ENCODE data around the gene SLAMF6.
"Not testable (repeated sequence)": the region's sequence is repeated elsewhere in the genome, so short reads cannot be mapped to it uniquely, and the experiment has no call there.

SLAMF6 gene

DNA sequence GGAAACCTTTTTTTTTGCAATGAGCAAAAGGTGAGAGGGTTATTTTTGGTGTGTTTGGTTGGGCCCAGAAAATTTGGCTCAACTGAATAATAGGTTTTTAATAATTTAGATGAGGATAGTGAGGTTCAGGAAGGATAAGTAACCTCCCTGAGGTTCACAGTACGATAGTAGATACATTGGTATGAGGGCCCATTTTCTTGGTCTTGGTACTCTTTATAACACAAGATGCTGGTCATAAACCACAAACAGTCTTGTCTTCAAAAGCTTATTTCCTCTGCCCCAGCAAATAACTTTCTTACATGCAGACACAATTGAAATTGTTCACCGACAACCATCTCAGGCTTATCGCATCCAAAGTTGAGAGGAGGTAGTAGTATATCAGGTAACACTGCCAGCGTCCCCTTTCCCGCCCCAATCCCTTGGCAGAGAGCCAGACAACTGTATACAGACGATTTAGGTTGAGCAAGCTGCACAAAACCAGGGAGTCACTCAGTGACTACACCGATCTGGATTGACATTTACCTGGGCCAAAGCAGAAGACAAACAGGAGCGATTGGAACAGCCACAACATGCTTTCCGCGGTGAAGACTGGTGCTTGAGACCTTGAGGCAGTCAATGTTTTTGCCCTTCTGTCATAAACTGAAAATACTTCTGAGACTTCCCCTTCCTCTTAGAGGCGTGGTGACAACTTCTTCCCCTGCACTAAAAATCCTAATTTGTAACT is at the start of gene SLAMF6:
TSS of gene SLAMF6 (minus strand) at position 634 of the 724 bp plus-strand sequence. CDS start at position 571, 63 bp downstream.
- no peak for DNase-seq

DNA sequence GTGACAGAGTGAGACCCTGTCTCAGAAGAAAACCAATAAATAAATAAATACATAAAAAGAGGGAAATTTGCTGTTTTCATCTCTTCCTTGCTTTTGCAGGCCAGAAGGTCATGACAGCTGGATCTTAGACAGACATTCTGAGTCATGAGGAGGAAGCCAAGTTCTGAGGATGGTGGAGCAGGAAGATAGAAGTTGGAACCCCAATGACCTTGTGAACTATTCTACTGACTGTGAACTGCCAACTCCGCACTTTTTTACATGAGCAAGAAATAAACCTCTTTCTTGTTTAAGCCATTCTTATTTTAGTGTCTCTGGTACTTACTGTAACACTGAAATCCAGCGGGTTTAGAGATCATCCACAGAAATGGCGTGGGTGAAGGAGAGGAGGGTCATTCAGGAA is 47.8 kb upstream of the SLAMF6 start:
- no peak for DNase-seq

DNA sequence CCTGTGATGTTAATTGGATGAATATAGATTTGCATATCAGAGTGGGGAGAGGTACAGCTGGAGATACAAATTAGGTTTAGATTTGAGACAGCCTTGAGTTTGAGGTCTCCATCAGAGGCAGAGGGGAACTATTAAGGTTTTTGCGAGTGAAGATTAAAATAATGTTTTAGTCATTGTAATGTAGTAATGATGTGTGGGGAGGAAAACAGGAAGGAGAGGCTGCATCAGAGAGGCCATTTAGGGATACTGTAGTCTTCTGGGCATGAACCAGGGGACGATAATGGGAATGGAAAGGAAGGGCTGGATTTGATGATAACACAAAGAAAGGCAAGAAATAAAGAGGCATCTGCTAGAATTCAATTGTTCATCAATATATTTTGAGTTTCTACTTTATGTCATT is 46.8 kb upstream of the SLAMF6 start:
- no peak for DNase-seq

DNA sequence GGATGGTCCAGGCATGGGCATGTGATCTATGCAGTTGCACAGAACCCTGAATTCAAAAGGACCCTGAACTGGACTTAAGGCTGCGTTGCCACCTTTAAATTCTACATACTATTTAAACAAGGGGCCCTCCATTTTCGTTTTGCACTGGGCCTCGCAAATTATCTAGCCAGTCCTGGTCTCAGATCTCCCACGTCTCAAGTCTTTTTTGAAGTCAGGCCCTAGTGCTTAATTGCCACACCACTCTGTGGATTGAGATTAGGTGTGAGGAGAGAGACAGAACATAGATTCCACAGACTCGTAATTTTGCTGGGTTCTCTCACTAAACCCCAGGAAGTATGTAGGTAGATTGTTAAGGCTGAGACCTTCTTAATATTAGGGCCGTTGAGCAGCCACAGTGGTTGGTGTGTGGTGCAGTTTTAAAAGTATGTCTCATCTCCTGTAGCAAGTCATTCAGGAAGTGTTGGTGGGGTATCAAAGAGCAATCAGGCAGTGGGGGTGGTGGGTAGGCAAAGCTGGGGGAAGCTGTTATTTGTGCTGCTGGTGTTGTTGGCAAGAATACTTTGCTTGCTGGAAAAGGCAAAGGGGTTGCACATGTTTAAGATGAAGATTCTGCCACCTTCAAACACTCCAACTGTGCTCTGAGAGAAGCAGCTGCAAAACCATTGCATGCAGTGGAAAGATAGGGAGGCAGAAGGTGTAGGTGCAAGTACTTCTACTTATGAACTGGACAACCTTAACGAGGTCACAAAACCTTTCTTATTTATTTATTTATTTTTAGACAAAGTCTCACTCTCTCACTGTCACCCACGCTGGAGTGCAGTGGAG is 45.0 kb upstream of the SLAMF6 start:
- DNase-seq = no peak

DNA sequence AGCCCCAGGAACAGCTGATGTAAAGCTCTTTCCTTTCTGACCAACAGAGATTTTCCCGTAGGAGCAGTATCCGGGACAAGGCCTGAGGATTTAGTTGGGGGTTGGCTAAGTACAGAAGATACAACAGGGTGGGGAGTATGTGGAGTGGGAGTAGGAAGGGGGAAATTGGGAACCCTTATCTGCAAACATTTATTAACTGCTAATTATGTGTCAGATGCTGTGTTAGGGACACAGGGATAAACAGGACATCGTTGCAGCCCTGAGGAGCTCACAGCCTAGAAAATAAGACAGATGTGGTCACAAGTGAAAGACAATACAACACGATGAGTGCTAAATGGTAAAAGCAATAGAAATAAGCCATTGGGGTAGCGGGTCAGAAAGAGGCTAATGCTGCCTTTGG is 44.3 kb upstream of the SLAMF6 start:
- DNase-seq = no peak

DNA sequence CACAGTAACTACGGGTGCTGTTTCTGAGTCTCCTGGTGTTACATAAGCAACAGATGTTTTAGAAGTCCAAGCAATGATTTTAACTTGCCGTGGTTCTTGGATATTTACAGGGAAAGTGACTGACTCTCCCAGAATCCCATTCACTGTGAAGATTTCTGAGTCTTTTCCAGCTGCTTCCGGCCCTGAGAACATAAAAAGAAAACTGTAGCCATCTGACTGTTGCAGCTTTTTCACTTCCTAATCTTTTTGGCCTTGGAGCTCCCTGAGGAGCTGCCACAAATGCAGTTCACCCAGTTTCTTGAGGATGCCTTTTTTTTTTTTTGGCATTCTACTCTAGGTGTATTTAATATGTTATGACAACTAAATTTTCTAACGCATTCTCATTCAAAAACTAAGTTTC is 42.5 kb upstream of the SLAMF6 start:
- DNase-seq = no peak

DNA sequence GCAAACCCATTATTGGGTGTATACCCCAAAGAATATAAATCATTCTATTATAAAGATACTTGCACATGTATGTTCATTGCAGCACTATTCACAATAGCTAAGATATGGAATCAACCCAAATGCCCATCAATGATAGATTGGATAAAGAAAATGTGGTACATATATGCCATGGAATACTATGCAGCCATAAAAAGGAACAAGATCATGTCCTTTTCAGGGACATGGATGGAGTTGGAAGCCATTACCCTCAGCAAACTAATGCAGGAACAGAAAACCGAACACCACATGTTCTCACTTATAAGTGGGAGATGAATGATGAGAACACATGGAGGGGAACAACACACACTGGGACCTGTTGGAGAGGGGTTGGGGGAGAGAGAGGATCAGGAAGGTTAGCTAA is 40.2 kb upstream of the SLAMF6 start:
- DNase-seq = not testable (repeated sequence)

DNA sequence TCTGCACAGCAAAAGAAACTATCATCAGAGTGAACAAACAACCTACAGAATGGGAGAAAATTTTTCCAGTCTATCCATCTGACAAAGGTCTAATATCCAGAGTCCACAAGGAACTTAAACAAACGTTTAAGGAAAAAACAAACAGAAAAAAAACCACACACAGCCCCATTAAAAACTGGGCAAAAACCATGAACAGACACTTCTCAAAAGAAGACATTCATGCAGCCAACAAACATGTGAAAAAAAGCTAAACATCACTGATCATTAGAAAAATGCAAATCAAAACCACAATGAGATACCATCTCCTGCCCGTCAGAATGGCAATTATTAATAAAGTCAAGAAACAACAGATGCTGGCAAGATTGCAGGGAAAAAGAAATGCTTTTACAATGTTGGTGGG is 39.7 kb upstream of the SLAMF6 start:
- DNase-seq = not testable (repeated sequence)

DNA sequence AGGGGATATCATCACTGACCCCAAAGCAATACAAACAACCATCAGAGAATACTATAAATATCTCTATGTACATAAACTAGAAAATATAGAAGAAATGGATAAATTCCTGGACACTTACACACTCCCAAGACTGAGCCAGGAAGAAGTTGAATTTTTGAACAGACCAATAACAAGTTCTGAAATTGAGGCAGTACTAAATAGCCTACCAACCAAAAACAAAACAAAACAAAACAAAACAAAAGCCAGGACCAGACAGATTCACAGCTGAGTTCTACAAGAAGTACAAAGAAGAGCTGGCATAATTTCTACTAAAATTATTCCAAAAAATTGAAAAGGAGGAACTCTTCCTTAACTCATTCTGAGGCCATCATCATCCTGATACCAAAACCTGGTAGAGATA is 37.8 kb upstream of the SLAMF6 start:
- no peak for DNase-seq

DNA sequence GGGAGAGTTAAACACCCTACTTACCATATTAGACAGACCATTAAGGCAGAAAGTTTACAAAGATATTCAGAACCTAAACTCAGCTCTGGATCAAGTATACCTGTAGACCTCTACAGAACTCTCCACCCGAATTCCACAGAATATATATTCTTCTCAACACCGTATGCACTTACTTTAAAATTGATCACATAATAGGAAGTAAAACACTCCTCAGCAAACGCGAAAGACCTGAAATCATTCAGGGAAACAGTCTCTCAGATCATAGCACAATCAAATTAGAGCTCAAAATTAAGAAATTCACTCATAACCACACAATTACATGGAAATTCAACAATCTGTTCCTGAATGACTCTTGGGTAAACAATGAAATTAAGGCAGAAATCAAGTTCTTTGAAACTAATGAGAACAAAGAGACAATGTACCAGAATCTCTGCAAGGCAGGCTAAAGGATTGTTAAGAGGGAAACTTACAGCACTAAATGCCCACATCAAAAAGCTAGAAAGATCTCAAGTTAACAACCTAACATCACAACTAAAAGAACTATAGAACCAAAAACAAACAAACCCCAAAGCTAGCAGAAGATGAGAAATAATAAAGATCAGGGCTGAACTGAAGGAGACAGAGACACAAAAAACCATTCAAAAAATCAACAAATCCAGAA is 37.1 kb upstream of the SLAMF6 start:
- DNase-seq = no peak

DNA sequence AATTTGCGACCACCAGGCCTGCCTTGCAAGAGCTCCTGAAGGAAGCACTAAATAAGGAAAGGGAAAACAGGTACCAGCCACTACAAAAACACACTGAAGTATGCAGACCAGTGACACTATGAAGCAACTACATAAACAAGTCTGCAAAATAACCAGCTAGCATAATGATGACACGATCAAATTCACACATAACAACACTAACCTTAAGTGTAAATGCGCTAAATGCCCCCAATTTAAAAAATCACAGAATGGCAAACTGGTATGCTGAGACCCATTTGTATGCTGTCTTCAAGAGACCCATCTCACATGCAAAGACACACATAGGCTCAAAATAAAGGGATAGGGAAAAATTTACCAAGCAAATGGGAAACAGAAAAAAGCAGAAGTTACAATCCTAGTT is 36.4 kb upstream of the SLAMF6 start:
- not testable (repeated sequence) for DNase-seq

DNA sequence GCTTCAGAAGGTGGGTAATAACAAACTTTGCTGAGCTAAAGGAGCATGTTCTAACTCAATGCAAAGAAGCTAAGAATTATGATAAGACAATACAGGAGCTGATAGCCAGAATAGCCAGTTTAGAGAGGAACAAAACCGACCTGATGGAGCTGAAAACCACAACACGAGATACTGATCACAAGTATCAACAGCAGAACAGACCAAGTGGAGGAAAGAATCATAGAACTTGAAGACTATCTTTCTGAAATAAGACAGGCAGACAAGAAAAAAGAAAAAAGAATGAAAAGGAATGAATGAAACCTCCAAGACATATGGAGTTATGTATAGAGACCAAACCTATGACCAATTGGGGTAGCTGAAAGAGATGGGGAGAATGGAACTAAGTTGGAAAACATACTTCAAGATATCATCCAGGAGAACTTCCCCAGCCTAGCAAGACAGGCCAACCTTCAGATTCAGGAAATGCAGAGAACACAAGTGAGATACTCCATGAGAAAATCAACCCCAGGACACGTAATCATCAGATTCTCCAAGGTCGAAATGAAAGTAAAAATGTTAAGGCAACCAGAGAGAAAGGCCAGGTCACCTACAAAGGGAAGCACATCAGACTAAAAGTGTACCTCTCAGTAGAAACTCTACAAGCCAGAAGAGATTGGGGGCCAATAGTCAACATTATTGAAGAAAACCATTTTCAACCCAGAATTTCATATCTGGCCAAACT is 35.8 kb upstream of the SLAMF6 start:
- no peak for DNase-seq

DNA sequence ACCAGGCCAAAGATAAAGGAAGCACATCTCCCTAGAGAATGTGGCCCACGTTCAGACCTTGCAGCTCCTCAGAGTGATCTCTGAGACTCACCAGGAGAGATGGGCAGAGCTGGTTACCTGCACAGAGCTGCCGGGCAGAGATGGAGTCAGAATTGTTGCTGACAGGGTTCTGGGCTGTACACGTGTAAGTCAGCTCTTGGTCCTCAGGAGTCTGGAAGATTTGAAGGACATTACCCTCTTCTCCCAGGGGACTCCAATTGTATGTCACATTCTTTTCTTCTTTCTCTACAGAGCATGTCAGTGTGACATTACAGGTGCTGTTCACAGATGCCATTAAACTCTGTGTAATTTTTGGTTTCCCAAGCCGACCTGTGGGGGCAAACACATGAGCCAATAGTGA is 30.7 kb upstream of the SLAMF6 start:
- no peak for DNase-seq

DNA sequence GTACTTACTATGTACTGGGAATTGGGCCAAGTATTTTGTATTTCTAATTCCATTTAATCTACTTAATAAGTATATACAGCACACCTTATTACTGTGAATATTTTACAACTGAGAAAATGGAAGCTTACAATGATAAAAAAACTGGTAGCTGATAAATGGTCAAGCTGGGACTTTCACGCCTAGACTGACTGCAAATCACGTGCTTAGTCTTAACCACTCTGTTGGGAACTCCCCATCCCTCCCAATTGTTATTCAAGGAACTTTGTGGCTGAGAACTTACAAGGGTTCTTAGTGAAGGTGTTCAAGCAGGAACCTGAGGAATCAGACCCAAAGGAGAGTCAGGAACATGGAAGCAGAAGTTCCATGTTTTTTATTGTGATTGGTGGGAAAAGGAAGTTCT is 29.4 kb upstream of the SLAMF6 start:
- DNase-seq = no peak

DNA sequence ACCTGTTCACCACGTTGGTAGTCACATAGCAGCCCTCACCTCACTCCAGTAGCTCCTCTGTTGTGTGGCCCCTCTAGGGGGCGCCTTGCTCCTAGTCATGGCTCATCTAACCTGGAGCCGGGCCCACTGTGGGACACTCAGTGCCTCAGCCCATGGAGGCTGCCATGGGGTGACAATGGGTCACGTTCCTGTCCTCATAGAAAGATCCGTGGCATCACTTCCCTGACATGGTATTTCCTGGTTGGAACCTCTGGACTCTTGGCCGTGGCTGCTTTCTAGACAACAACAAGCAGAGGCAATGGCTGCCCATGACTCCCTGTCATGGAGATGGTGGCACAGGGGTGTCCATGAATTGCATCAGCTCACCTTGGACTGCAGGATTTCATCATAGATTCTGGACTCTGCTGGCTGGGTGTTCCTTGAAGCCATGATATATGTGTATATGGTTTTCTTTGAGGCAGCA is 27.5 kb upstream of the SLAMF6 start:
- no peak for DNase-seq

DNA sequence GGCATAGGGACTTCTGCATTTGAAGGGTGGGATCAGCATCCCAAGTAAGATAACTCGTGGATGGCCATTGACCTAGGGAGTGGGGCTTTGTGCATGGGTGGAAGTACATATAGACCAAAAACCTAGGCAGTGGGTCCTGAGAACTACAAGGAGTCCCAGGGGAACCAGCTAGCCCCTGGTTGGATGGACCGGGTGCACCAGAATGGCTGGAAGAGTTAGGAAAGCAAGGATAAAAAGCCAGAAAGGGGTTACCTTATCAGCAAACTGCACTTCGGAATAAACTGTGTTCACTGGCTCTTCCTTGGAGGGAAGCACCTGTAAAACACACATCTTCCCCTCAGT is 26.6 kb upstream of the SLAMF6 start:
- no peak for DNase-seq

DNA sequence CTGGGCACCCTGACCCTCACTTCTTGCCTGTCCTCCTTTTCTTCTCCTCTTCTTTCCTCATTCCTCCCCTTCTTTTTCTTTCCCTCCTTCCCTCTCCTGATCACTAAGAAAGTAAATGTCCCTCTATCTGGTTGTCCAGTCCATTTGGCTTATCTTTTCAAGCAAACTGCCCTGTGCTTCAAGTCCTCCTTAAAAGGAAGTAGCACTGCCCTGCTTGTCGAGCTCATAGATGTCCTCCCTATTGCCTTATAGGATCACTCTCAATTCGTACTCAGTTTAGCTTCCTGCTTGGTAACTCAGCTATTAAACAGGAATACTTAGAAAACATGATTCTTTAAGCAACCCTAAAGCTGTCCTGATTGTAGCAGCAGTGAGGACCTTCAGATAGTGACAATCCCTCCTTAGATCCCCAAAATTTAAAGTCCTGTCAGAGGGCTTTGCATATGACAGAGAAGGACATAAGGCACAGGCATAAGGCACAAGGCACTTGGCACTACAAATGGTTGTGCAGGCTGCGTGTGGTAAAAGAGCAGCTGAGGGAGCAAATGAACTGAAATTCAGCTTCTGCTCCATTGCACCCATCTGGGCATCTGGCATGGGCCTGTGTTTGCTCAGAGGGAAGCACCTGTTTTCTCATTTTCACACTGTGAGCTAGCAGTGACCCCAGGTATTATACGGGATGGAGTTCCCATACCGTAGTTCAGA is 26.1 kb upstream of the SLAMF6 start:
- no peak for DNase-seq

DNA sequence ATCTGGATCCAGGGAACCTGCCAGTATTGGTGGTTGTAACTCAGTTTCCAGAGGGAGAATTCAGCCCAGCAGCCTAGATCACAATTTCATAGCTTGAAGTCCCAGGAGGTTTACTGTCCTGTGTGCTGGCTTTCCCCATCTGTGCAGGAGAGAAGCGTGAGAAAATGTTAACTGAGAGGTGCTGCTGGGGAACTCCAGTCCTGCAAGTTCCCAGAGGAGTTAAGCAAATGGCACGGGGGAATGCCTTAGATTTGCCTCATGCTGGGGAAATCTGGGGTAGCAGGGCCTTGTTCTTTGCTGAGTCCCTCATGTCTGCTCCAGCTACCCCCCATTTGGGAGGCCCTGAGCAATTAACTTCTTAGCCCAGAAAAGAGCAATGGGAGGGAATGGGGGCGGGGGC is 25.1 kb upstream of the SLAMF6 start:
- no peak for DNase-seq

DNA sequence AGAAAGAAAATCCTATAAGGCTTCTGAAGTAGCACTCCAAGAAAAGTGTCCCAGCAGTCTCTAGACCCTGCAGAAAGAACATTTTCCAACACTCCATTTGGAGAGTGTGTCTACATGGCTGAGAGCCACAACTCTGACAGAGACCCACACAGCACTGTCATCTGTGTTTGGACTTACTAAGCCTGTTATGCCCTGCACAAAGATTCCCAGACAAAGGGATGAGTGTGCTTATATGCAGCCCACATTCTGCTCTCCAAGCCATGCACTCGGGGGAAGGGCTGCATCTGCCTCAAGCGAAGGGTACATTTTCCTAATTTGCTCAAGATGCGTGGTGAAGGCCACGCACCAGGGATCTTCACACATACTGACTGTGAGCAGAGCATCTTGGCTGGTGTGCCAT is 24.4 kb upstream of the SLAMF6 start:
- DNase-seq = no peak

DNA sequence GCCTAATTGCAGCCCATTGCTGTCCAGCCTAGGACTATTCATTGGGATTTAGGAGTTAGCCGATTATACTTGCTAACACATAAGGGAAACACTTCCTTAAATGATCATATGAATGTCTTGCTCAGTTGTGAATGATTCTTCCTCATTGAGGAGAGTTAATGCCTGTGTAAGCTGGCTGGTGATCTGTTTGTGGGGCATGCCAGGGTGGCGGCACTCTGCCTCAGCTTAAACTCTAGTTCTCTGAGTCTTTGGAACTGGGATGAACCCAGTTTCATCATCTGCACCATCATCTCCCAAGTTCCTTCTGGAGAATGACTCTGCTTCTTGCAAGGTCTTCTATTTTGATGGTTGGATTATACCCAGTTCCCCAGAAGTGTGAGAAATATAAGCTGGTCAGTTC is 23.9 kb upstream of the SLAMF6 start:
- DNase-seq = no peak

DNA sequence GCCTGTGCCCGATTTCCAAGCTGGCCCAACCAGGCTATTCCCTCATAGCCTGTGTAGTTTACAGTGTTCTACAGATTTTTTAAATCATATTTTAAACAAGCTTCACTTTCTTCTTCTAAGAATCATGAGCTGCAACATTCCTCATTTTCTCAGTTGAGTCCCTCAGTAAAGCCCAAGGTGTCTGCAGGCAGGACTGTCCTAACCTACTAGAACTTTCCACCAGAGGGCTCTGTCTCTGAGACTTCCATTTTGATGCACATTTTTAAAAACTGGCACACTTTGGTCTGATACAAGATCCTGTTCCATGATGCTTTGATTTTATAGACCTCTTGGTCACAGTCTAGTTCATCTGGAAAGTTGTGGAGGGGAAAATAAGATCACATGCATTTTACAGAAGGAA is 21.6 kb upstream of the SLAMF6 start:
- peak; percentile 14 for DNase-seq

DNA sequence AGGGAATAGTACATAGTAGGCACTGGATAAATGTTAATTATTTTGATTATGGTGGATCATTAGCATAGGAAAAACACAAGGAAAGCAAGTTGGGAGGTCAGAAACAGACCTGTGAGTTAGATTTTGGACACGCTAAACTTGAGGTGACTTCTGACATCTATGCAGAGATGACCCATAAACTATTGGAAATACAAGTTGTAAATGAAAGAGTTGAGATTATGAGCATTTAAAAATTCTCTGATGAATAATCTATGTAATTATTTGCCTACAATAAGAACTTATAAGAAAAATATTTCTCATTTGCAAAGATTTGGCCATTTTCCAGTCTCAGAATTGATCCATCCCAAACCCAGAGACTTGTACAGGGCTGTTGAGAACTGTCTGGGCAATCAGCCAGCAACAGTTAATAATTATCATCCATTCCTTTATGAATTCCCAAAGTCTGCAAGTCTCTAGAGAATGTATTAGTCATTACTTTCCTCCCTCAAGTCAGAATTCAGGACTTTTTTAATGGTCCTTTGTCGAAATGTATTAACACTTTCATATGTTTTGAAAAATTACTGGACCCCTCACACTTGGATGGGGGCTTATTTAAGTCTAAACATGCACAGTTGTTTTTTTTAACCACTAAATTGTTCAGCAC is 19.4 kb upstream of the SLAMF6 start:
- peak; percentile 86 for DNase-seq
